ENCODE measurements around the gene TLE1. TPM values are rescaled to one million over a fixed set of nuclear protein-coding genes. Genes with fewer than 3 reads are reported as not detected.

The TLE1 gene
- total RNA-seq, 4 donors from 2014 or later: 52.3 to 125 (median 76.8) TPM

DNA sequence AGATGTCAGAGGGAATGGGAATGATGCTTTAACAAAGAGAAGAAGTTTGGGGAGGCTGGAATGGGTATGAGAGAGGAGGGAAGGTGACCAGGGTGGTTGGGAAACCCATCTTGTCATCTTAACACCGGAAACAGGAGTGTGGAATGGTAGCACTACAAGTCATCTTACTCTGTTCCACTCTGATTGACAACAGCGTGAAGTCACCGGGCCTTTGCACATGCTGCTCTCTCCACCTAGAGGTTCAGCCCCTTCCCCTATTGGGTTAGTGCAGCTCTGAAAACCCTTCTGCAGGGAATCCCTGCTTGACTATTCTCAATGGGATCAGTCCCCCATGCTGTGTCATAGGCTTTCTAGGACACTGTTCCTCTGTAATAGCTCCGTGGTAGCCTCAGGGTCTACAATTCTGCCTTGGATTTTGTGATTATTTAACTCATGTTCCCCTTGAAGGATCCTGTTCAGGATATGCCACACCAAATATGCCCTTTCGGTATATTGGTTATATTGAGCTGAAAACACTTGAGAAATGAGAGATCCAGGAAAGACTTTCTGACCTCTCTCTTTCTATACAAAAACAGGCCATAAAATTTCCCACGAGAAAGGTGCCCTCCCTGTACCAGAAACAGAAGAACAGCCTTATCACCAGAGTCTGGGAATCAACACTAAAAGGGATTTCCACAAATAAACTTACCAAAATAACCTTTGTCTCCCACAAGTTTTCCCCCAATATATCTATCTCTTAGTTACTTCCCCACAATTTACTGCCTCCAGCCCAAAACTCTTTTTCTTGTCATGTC, 86.3 kb downstream of the TLE1 start:
- TF ChIP-seq POLR2AphosphoS5 (IDR thresholded peaks at IDR 0.05) (no peak), EP300 (IDR thresholded peaks at IDR 0.05) (no peak), POLR2A (IDR thresholded peaks at IDR 0.05; ENCODE audit: low read depth) (no peak)
- TF ChIP-seq, protein P1, sequence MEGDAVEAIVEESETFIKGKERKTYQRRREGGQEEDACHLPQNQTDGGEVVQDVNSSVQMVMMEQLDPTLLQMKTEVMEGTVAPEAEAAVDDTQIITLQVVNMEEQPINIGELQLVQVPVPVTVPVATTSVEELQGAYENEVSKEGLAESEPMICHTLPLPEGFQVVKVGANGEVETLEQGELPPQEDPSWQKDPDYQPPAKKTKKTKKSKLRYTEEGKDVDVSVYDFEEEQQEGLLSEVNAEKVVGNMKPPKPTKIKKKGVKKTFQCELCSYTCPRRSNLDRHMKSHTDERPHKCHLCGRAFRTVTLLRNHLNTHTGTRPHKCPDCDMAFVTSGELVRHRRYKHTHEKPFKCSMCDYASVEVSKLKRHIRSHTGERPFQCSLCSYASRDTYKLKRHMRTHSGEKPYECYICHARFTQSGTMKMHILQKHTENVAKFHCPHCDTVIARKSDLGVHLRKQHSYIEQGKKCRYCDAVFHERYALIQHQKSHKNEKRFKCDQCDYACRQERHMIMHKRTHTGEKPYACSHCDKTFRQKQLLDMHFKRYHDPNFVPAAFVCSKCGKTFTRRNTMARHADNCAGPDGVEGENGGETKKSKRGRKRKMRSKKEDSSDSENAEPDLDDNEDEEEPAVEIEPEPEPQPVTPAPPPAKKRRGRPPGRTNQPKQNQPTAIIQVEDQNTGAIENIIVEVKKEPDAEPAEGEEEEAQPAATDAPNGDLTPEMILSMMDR (IDR thresholded peaks at IDR 0.05): no peak
- DNase-seq (ENCODE audit: extremely low spot score): no peak
- Histone ChIP-seq H3K36me3 (peaks cover 0 to 52% (median 25%) of the 10 kb centered on the region in 4 donors), H3K27me3 (no peaks in the 10 kb centered on the region), H3K4me3 (no peak overlapping the region), H3K4me1 (peaks cover 25 to 46% (median 41%) of the 10 kb centered on the region in 4 donors), H3K27ac (replicated peaks in 1 of 4) (no peak overlapping the region), H3K9me3 (no peaks in the 10 kb centered on the region)
- 88% methylated on average over 6 of the region's 6 CpGs for WGBS
- intact Hi-C loops (cut with DNase I): no loop called here

DNA sequence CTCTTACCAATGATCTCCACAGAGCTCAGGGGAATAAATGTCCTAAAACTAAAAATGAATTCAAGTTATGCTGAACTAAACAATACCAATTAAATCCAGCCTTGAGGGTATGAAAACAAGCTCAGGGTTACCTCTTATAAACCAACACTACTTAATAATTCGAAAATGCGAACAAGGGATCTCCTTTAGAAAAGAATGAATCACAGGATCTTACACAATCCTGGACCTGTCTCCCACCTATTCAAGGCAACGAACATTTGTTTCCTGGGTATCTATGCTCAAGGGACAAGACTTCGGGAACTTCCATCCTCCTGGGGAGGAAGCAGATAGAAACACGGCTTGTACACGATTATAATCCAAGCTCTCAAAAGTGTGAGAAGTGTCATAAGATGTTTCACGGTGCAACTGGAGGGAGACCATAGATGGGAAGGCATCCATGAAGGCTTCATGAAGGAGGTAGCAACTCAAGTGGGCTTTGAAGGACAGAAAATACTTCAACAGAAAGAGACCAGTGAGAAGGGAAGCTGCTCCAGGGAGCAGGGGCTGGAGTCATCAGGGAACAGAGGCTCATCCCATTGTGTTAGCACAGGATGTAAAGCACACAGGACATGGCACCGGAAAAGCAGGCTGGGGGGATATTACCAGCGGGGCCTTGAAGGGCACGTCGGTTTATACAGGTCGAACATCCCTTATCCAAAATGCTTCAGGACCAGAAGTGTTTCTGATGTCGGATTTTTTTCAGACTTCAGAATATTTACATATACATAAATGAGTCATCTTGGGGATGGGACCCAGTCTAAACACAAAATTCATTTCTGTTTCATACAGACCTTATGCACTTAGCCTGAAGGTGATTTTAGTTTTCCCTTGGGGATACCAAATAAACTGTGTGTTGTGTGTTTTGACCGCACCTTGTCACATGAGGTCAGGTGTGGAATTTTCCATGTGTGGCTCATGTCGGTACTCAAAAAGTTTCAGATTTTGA, 87.4 kb downstream of the TLE1 start:
- Histone ChIP-seq H3K4me3 (no peak overlapping the region), H3K9me3 (no peaks in the 10 kb centered on the region), H3K36me3 (peaks cover 0 to 48% (median 18%) of the 10 kb centered on the region in 4 donors), H3K27me3 (no peaks in the 10 kb centered on the region), H3K4me1 (peaks cover 34 to 52% (median 40%) of the 10 kb centered on the region in 4 donors), H3K27ac (replicated peaks in 1 of 4) (peak overlapping the region in 2 of 4 donors; percentile 13 to 43)
- intact Hi-C loops (cut with DNase I): no loop called here
- DNase-seq (ENCODE audit: extremely low spot score): no peak
- TF ChIP-seq POLR2A (IDR thresholded peaks at IDR 0.05; ENCODE audit: low read depth): no peak
- TF ChIP-seq, protein P1 (IDR thresholded peaks at IDR 0.05): no peak
- no peak for TF ChIP-seq EP300 (IDR thresholded peaks at IDR 0.05)
- no peak for TF ChIP-seq POLR2AphosphoS5 (IDR thresholded peaks at IDR 0.05)
- 82% methylated on average over 15 of the region's 15 CpGs for WGBS

DNA sequence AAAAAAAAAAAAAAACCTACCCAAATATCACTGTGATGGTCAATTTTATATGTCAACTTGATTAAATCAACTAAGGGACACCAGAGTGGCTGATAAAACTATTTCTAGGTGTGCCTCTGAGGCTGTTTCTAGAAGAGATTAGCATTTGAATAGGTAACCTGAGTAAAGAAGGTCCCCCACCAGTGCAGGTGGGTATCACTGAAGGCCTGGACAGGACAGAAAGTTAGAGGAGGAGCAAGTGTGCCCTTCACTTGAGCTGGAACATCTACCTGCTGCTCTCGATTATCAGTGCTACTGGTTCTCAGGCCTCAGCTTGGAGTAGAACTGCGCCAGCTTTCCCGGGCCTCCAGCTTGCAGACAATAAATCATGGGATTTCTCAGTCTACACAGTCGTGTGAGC, 88.7 kb downstream of the TLE1 start:
- H3K9me3 ChIP-seq: no peaks in the 10 kb centered on the region
- peaks cover 40 to 63% (median 45%) of the 10 kb centered on the region in 4 donors for H3K4me1 ChIP-seq
- H3K27me3 ChIP-seq: no peaks in the 10 kb centered on the region
- H3K27ac ChIP-seq (replicated peaks in 1 of 4): no peak overlapping the region
- WGBS: 84% methylated on average over 4 of the region's 4 CpGs
- H3K4me3 ChIP-seq: no peak overlapping the region
- no peak for DNase-seq (ENCODE audit: extremely low spot score)
- TF ChIP-seq EP300 (IDR thresholded peaks at IDR 0.05) (no peak), POLR2AphosphoS5 (IDR thresholded peaks at IDR 0.05) (no peak), POLR2A (IDR thresholded peaks at IDR 0.05; ENCODE audit: low read depth) (no peak)
- TF ChIP-seq, protein P1 (IDR thresholded peaks at IDR 0.05): no peak
- peaks cover 0 to 46% (median 15%) of the 10 kb centered on the region in 4 donors for H3K36me3 ChIP-seq
- intact Hi-C loops (cut with DNase I): no loop called here

DNA sequence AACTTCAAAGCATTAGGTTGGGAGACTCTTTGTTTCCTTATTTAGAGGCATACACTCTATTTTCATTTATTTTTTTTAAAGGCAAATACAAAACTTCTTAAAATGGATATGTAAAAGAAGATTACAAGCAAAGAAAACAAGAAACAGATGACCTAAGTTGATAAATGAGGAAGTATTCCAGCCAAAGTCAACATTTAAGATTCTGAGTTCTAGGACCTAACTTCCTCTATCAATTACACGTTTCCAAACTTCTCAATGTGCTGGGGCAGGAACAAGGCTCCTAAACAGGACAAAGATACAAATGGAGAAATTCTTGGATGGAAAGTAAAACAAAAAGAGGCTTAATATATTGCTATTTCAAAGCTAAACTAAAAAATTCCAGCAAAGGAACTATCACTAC, 89.5 kb downstream of the TLE1 start:
- no peak for TF ChIP-seq POLR2AphosphoS5 (IDR thresholded peaks at IDR 0.05)
- no peak for TF ChIP-seq EP300 (IDR thresholded peaks at IDR 0.05)
- no peak for TF ChIP-seq POLR2A (IDR thresholded peaks at IDR 0.05; ENCODE audit: low read depth)
- TF ChIP-seq, protein P1 (IDR thresholded peaks at IDR 0.05): no peak
- peak overlapping the region in 2 of 4 donors; percentile 32 to 35 for H3K27ac ChIP-seq (replicated peaks in 1 of 4)
- DNase-seq (ENCODE audit: extremely low spot score): no peak
- H3K4me3 ChIP-seq: no peak overlapping the region
- 24% methylated on average over 1 of the region's 1 CpG for whole genome bisulfite sequencing
- peaks cover 0 to 41% (median 15%) of the 10 kb centered on the region in 4 donors for H3K36me3 ChIP-seq
- peaks cover 40 to 67% (median 49%) of the 10 kb centered on the region in 4 donors for H3K4me1 ChIP-seq
- no peaks in the 10 kb centered on the region for H3K27me3 ChIP-seq
- intact Hi-C loops (cut with DNase I): no loop called here
- H3K9me3 ChIP-seq: no peaks in the 10 kb centered on the region
